GM19328 (cell line): ENCODE results near the gene RCSD1.

Experiments used
- ATAC-seq: cut with Tn5 transposase; IDR thresholded peaks from one replicate; pipeline ENCODE4 v1.9.1; 2021; ENCODE audit warnings: mild to moderate bottlenecking, moderate library complexity; ENCODE audit not compliant: unreplicated experiment

Gene RCSD1

DNA sequence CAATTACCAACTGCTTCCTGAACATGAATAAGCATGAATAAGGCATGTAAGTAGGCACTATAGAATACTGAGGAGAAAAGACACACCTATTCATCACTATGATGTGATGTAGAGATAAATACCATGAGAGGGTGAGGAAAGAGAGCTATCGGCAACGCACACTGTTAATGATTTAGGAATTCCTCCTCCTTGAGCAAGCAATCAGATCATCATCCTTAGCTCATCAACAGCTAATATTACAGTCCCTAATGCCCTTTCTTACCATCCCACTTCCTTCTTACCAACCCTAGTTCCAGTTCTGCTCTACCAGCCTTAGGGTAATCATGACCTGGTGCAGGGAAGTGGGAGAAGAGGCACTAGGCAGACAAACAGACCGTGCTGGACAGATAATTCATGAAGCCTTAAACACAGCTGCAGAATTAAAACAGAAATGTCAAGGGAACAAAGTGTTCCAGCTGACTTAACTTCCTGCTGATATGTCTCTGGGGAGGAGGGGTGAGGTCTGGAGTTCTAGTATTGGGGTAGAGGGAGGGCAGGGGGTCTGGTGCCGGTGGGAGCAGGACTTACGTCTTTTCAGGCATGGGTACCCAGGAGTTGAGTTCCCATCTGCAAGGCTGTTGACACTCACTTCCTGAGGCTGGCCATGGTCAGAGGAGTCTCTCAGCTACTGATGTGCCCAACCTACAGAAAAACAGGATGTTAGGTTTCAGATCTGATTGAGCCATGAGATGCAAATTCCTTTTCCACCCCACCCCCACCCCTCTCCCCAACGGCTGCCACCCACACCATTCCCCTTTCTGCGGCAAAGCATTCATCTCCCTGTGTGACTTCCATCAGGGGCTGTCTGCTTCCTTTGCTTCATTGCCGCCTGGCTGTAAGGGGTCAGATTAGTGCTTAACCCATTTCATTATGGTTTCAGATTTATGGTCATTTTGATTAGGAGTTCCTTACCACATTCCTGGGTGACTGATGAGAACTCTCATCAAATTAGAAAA is 12.6 kb upstream of the RCSD1 start:
- ATAC-seq = peak; percentile 67

DNA sequence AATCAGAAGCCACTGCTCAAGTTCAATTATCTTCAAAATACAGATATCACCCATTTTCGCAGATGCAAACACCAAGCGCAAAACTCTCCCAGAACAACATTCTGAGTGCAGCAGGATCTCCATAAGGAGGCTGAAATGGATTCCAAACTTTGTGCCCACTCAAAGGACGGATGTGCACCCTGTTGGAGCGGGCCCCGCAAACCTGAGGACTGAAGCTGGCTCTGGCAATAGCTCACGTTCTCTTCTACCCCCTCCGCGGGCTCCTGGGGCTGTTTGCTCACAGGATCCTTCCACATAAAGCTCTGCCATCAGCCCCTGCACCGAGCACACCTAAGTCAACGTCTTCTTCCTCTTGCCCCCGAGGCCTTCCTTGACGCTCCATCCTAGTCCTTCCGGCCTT is 11.7 kb upstream of the RCSD1 start:
- no peak for ATAC-seq

DNA sequence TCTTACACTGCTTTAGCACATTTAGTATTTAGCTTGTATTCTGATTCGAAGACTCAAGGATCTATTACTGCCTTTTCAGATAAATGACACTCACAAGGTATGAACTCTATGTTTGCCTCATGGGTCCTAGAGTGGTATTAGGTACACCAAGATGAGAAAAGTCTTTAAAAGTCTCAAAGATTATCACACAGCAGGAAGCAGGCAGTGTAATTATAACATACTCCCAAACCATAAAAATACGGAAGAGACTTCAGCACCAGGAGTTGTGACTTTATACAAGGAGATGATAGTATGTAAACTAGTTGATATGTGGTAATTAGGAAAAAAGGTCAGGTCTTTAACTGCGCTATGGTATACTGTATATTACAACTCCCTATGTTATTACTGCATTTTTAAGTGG is 11.2 kb upstream of the RCSD1 start:
- ATAC-seq = no peak

DNA sequence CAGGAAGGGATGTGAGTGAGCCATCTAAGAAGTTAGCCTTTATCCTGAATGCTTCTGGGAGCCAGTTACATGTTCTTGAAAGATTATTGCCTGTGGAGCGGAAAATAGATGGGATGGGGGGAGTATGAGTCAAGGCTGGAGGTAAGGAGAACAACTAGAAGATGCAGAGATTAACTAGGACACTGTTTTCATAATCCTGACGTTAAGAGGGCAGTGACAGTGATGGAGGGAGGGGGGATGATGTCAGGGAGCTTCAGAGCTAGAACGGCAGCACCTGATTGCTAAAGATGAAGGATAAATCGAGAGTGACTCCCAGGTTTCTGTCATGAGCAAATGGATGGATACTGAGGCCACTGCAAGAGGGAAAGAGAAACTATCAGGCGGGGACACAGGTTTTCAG is 10.0 kb upstream of the RCSD1 start:
- no peak for ATAC-seq

DNA sequence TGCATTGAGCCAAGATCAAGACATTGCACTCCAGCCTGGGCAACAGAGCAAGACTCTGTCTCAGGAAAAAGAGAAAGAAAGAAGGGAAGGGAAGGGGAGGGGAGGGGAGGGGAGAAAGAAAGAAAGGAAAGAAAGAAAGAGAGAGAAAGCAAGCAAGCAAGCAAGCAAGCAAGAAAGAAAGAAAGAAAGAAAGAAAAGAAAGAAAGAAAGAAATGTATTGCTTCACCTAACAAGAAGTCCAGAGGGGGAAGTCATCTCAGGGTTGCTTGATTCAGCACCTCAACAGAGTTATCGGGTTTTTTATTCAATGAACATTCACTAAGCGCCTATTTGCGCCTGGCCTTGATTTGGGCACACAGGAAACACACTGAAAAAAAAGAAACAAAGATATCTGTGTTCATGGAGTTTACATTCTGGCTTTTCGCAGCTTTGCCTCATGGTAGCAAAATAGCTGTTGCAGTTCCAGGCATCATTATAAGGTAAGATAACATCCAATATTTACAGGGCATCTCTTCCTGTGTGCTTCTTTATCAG is 8.2 kb upstream of the RCSD1 start:
- ATAC-seq = no peak

DNA sequence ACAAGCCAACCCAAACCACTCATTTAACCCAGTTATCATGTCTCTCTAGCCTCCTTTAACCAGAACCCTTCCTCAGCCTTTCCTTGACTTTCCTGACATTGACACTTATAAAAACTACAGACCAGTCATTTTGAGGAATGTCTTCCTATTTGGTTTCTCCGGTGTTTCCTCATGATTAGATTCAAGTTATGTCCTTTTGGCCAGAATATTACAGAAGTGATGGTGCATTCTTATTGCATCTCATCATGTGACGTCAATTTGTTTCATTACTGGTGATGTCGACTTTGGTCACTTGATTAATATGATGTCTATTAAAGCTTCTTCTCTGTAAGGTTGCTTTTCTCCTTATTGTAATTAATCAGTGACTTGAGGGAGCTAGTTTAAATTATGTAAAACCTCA is 6.1 kb upstream of the RCSD1 start:
- no peak for ATAC-seq

DNA sequence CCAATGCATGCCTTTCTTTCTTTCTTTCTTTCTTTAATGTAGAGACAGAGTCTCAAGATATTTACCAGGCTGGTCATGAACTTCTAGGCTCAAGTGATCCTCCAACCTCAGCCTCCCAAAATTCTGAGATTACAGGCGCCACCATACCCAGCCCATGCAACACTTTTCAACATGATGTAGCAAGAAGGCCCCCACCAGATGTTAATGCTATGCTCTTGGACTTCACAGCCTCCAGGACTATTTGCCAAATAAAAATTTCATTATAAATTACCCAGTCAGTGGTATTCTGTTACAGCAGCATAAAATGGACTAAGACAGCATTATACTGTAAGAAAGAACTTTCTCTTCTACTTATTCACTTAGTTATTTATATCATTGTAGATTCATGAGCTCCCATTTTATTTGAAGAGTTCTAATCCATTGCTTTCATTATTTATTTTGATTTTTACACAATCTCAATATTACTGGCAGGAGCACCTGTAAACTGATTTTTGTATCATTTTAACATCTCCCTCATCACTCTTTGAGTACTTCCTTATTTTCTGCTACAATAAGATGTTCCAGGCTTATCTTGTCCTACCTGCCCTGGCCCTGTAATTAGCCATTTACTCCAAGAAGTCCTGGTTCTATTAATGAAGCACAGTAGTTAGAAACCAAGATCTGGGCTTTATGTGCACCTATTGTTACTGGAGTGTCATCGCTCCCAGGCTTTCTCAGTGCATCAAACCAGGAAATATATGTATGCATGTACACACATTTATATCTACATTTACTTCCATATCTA is 4.8 kb upstream of the RCSD1 start:
- ATAC-seq = no peak

GRCh38 chr1:167627615-167627864 is 2.5 kb upstream of the RCSD1 start:
- ATAC-seq = peak; percentile 4

DNA sequence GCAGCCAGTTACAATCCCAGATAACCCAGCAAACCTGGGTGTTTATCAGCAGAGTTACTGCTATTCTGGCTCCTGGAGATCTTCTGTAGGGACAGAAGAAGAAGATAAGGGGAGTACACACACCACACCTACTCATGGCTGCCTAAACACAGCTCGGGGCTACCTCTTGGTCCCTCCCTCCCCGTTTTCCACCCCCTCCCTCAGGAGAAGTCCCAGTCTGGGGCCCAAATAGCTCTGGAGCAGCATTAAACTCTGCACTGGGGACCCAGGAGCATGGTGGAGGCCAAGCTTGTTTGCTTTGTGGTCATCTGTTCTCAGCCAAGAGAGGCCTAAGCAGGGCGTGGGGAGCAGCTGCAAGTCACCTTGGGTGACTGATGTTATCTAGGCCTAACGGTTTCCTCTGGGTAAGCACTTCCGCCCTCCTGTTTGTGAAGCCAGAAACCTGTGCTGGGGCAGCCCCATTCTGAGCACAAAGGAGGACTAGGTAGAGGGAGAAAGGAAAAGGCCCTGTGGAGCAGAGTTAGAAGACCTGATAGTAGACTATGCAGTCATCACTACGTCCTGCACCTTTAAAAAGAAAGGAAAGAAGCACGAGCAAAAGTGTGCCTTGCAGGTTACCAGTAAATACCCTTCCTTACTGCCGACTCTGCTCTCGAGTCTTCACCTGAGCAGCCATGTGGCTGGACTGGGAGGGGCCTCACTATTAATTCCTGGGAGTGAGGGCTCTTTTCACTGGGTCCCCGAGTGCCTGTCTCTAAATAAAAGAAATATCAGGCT is 2.0 kb upstream of the RCSD1 start:
- peak; percentile 70 for ATAC-seq

GRCh38 chr1:167628741-167629515 is 1.1 kb upstream of the RCSD1 start:
- ATAC-seq = no peak

DNA sequence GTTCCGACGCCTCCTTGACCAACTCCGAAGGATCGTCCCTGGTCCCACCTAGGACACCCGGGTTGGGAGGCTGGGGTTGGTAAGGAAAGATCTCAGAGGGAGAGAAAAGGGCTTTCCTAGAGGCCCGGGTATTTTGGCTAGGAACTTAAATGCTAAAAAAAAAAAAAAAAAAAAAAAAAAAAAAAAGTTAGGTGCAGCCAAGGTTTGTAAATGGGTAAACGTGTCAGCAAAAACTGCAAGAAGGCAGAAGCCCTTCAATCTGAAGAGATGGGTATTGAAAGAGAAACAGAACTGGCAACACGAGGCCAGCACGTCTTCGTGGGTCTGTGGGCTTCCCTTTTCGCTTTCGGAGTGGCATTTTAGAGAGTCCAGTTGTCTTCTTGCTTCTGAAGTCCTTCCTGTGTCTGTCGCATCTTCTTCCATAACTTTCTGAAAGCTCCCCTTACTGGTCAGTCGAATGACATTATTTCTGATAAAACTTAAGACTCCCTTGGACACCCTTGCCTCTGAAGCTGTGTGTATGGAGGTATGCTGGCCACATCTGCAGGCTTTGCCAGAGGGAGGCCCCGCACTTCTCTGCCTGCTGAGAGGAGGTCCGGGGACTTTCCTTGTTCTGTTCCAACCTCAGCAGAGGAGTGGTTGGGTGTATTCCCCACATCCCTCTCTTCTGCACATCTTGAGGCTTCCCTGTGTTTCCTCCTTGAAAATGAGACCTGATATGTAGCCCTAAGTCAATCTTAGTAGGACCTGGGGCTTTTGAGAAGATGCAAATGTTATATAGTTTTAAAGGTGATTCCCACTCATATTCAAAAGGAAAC is 745 bp downstream of the RCSD1 start:
- ATAC-seq = no peak

GRCh38 chr1:167631386-167631935 is 1.4 kb downstream of the RCSD1 start:
- ATAC-seq = no peak

DNA sequence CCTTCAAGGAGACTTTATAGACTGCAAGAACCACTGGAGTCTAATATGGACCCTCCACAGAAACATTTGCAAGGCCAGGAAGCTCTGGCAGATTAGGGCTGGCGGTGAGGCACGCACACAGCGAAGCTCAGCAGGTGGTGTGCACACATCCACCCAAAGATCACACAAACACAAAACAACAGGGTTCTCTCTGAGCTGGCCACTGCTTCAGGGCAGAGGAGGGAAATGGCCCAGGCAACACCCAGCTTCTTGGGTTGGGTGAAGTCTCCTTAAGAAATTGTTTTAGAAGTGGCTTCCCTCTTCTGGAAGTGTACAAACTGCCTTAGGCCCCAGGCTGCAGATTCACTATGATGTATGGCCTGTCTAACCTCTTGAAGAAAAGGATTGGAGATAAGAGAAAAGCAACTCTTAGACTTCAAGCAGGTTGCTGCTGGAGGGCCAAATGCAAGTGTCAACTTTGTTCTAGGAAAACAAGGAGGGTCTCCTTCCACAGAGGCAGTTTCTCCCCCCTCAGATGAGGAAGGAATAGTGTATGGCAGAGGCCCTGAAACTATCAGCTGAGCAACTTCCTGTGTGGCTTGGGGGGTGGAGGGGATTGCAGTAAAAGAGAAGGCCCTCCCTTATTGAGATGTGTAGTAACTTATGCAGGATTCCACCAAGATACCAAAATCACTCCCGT is 2.0 kb downstream of the RCSD1 start:
- ATAC-seq = no peak

GRCh38 chr1:167633258-167633944 is 3.4 kb downstream of the RCSD1 start:
- ATAC-seq = no peak

- ATAC-seq = no peak
Measured at GRCh38 chr1:167634435-167634834, 4.4 kb downstream of the RCSD1 start.

- ATAC-seq = no peak
Measured at GRCh38 chr1:167635156-167635648, 5.2 kb downstream of the RCSD1 start.

GRCh38 chr1:167635941-167636340 is 5.9 kb downstream of the RCSD1 start:
- no peak for ATAC-seq

- no peak for ATAC-seq
Measured at GRCh38 chr1:167638064-167638463, 8.0 kb downstream of the RCSD1 start.
